ENCODE results near the gene LSAMP.

GRCh38 chr3:115852278-115852677 lies 593.0 kb downstream of the LSAMP start:
- no peak for TF ChIP-seq CTCF (IDR thresholded peaks at IDR 0.05; ENCODE audit: control extremely low read depth in 1 of 3, insufficient read depth in 1 of 3, low read depth in 1 of 3, low read length in 3 of 3)
- no peak for TF ChIP-seq EZH2 (IDR thresholded peaks at IDR 0.05; ENCODE audit: low read depth, low read length, severe bottlenecking)
- no peak for TF ChIP-seq CHD1 (IDR thresholded peaks at IDR 0.05; ENCODE audit: low read depth, low read length)
- no peak for TF ChIP-seq TAF1 (IDR thresholded peaks at IDR 0.05; ENCODE audit: low read depth, low read length)
- no peak for TF ChIP-seq CHD2 (IDR thresholded peaks at IDR 0.05; ENCODE audit: low read length)

All from H1 (cell line).